Measurements from ENCODE around the gene TTC21A.

DNA sequence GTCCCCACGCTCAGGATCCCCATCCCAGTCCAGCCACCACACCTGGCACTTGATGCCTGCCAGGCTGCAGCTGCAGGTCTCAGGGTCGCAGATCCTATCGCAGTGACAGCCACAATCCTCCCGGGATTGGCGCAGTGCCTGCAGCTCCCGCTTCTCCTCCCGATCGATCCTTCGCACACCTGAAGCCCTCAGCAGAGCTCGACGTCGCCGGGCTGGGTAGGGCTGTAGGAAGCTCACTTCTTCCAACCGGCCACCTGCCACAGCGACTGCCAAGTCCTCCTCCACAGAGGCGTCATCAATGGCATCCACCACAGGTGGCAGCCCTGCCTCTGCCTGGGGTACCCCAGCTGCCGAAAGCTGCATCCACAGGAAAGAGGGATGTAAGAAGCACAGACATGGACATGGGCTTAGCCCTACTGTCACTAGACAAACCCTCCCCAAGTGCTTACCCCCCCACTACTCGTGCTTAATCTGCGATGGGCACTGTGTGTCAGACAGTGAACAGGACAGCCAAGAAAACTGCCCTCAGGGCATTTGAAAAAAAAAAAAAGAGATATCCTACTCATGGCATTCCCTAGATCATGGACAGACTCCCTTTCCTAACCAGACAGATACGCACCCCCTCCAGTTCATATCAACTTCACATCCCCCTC is 36.7 kb downstream of the TTC21A start:
- no peak for TF ChIP-seq POLR2A (IDR thresholded peaks at IDR 0.05)
- no peak for TF ChIP-seq CTCF (IDR thresholded peaks at IDR 0.05 in 4 of 5, conservative IDR thresholded peaks at IDR 0.05 in 1 of 5)
